ENCODE measurements around the gene BDKRB2.

BDKRB2 gene

DNA sequence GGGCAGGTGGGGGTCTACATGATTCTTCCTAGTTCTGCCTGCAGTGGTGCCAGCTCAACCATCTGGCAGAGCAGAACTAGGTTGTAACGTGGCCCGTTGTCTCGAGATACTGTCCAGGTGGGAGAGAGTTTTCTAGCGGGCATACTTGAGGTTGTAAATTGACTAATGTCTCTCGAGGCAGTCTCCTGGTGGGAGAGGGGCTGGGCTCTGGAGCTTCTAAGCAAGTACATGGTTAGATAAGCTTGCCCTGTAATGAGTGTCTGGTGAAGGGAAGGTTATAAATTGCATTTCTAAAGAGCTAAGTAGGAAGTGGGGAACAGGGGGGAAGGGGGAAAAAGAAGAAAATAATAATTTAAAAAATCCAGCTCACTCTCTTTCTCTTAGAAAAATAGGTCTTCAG lies 69.5 kb downstream of the BDKRB2 start:
- no peak for DNase-seq

DNA sequence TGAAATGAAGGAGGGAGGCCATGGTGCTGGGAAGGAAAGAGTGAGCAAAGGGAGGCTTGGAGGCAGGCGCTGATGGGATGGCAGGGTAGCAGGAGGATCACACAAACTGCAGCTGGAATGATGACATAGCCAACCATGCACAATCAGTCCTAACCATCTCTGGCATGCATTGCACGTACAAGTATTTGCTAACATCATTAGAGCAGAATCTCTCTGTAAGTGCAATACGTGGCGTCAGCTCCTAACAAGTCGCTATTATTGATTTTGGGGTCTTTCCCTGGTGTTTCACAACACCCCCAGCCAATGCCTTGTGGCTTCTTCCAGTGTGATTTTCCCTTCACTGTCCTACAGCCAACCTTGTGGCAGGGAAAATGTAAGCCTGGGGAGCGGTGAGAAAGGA lies 69.9 kb downstream of the BDKRB2 start:
- no peak for DNase-seq

DNA sequence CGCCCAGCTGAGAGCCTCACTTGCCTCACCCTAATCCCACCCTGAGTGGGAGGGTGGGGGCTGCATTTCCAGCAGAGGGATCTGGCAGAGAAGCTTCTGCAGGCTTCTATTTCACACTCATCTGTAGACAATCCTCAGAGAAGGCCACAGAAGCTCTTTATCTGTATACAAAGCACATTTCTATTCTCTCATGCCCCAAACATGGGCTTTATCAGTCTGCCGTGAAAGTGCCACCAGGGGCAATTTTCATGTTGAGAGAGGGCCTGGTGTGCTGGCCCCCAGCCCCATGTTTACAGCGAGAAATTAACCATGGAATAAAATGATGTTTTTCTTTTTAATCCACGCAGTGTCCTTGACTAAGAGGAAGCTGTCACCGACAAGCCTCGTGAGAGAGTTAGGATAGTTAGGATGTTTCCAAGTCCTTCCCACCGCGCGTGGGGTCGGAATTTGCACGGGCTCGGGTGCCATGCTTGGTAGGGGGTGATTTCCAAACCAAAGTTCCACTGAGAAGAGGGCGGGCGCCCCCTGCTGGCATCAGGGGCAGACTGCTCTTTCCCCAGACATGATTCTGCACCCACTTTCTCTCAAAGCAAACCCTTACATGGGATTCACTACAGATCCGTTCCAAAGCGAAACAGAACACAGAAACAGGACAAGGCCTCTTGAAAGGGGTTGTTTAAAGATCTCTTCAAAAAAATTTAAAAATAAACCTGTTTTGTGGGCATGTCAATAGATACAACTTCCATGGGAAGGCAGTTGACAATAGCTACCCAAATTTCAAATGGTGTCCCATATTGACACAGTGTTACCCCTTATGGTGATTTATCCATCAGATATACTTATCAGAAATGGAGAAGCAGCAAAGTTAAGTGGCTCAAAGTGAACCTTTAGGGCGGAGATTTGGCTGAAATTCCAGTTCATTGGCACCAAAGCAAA lies 70.8 kb downstream of the BDKRB2 start:
- DNase-seq: peak; percentile 70

DNA sequence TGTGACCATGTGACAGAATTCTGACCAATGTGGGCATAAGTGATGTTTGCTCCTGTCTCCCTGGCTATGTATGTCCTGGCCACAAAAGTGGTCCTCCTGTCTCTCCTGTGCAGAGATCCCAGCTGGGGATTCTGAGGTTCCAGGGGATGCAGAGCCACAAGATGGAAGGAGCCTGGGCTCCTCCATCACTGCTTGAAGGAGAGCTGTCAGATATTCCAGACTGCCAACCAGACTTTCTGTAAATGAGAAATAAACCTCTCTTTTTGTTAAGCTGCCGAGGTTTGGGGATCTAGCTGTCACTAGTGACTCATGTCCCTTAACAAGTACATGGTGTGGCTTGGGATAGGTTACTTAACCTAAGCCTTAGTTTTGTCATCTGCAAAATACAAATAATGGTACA lies 73.3 kb downstream of the BDKRB2 start:
- no peak for DNase-seq

DNA sequence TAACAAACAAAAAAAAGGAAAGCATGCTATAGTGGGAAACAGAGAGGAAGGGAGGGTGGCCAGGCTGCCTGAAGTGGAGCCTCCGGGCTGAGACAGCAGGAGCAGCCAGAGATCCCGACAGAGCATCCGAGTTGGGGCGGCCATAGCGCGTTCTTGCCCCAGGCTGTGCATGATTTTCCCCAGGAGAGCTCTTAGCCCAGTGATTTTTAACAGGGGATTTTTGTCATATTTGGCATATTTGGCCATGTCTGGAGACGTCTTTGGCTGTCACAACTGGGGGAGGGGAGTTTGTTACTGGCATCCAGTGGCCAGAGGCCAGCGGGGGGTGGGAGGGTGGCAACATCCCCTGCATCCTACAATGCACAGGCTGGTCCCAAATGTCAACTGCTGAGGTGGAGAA lies 74.9 kb downstream of the BDKRB2 start:
- DNase-seq: no peak

DNA sequence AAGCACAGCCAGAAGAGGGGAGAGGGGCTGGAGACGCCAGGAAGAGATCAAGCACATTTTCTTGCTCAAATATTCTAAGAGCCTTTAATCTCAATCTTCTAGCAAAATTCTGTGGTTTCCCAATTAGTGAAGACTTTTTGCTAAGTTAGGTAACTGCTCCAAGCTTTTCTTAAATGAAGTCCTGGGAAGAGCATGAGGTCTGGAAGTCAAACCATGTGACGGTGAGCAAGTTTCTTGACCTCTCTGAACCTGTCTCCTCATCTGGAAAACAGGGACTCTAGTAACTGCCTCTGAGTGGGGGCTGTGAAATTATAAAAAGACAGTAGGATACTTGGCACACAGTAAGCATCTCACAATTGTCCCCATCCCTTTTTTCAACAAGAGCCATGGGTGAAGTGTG lies 75.5 kb downstream of the BDKRB2 start:
- DNase-seq: no peak

DNA sequence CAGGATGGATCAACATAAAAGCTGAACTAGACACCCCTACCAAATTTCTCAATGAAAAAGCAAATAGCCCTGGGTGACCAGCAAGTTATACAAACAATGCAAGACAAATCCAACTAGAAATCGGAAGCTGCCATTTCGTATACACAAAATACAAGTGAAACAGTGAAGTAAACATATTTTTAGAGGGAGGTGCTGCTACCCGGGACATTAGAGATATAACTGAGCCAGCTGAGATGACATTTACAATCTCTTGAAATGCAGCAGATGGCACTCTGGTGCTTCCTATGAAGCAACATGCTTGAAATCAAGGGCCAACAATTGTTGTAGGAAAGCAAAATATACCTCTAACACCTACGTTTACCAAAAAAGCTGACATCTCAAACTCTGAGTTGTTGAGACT lies 76.8 kb downstream of the BDKRB2 start:
- DNase-seq: no peak

DNA sequence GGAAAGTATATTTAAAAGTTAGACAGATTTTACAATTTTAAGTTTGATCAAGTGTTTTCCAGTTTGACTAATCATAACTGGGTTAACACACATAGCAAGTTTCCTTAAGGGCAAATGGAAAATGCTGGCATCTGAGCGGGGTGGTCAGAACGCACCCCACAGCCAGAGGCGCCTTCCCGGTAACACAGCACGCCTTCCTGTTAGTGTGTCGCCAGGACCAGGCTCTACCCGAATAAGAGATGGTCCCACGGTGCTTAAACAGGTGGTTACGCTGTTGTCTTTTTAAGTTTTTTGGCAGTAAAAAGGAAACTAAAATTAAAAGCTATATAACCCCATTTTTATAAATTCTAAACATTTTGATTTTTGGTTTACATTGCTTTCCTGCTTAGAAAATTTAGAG lies 79.4 kb downstream of the BDKRB2 start:
- DNase-seq: no peak

DNA sequence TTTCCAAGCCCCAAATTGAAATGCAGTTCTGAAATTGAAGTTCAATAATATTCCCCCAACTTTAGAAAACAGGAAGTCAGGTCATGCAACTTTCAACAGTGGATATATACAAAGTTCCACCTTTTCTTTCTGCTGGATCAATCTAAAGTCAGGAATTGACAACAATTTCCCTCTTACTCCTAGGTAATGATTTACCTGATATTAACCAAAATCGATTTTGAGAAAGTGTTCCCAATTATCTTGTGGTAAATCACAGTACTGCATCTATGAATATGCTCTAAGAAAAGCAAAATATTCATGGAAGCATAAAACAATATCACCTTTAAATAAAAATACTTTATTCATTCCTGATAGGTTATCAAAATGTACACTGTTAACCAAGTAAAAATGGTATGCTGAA lies 79.8 kb downstream of the BDKRB2 start:
- DNase-seq: no peak

DNA sequence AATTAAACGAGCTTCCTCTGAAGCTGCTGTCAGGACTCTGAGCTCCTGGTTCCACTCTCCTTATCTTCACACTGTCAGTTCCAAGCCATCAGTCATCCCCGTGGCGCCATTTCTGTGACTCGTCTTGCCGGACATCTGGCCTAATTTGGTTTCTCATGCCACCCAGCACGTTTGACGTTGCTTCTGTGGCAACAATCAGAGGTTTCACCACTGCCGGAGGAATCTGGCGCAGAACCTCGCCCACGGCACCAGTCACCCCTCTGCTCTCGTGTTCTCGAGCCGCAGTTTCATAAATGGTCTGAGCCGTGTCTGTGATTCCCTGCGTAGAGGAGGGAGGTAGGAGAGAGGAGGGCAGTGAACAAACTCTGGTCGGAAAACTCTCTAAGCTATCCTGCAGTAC lies 81.0 kb downstream of the BDKRB2 start:
- DNase-seq: no peak

DNA sequence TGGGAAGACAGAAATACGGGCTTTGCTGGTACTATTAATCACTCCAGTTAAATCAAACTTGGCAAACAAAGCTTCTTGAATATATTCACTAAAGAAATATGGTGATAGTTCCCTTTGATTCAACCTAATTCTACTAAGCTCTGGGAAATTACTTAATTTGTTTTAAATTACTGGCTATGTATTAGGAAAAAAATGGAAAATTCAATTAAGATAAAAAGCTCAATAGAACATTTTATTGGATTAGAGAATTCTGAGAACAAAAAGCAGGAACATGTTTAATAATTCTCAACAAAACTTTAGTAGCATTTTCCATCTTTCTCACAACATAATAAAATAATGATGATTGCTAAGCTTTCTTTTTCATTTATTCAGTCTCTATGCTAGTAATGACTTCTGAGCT lies 81.6 kb downstream of the BDKRB2 start:
- no peak for DNase-seq

DNA sequence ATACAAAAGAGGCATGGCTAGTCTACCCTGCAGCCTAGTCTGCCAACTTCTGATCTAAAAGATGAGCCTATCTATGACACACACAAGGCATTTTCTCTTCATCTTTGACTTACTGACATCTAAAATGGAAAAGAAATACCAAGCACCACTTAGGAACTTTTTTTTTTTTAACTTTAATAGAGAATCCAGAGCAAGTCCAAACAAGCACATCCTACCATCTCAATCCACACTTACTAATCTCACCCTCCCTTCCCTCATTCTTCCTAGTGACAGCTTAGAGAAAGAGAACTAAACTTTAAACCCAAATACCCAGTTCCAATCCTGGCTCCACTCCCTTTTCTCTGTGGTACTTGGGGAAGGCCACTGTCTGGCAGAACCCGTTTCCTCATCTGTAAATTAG lies 83.2 kb downstream of the BDKRB2 start:
- DNase-seq: no peak

All from stimulated activated CD4-positive, alpha-beta T cell treated with anti-CD3 and anti-CD28 coated beads, Interleukin-12 subunit alpha, Interleukin-12 subunit beta, amount 100 ng/mL, for 4 hours (primary cell).